Stimulated activated naive CD8-positive, alpha-beta T cell treated with anti-CD3 and anti-CD28 coated beads, Interleukin-15, amount 100 ng/mL, for 72 hours (primary cell): ENCODE data around the gene HPCAL4.

Source experiments
- ATAC-seq: fragments of 150-1000 bp; cut with Tn5 transposase; 2 replicates; pipeline ENCODE4 v1.10.0; 2021; ENCODE audit warnings: mild to moderate bottlenecking, moderate library complexity
- DNase-seq, 2 donors: peaks; one replicate each; pipeline ENCODE4 v3.0.0; 2021 to 2022
- H3K27ac Mint-ChIP-seq, 2 donors: one replicate each; pipeline ENCODE4 v1.8.0; 2022; ENCODE audit warnings: mild to moderate bottlenecking in 2 of 2, mixed read lengths in 2 of 2, moderate library complexity in 2 of 2
- H3K27me3 Mint-ChIP-seq: one replicate; pipeline ENCODE4 v1.8.0; 2022; ENCODE audit warnings: mixed read lengths
- H3K4me1 Mint-ChIP-seq: one replicate; pipeline ENCODE4 v1.8.0; 2022; ENCODE audit warnings: mild to moderate bottlenecking, mixed read lengths
- H3K4me3 Mint-ChIP-seq, 2 donors: one replicate each; pipeline ENCODE4 v1.8.0; 2022; ENCODE audit warnings: mild to moderate bottlenecking in 2 of 2, mixed read lengths in 2 of 2, moderate library complexity in 1 of 2
- H3K9me3 Mint-ChIP-seq, 2 donors: one replicate each; pipeline ENCODE4 v1.8.0; 2022; ENCODE audit warnings: mixed read lengths in 2 of 2

The HPCAL4 gene

GRCh38 chr1:39691383-39692151 lies at the start of gene HPCAL4:
HPCAL4 (minus strand) TSS chr1:39691433; CDS start chr1:39684603, 6,830 bp downstream.
- Mint-ChIP-seq H3K9me3 (no peaks in the 10 kb centered on the region), H3K4me1 (peaks cover 62% of the 10 kb centered on the region), H3K27me3 (peaks cover 40% of the 10 kb centered on the region), H3K4me3 (peak within 1 kb of the TSS; percentile 84 to 89), H3K27ac (peak within 1 kb of the TSS; percentile 75 to 80)
- peak; percentile 95 for ATAC-seq
- peak; percentile 86 to 89 for DNase-seq

DNA sequence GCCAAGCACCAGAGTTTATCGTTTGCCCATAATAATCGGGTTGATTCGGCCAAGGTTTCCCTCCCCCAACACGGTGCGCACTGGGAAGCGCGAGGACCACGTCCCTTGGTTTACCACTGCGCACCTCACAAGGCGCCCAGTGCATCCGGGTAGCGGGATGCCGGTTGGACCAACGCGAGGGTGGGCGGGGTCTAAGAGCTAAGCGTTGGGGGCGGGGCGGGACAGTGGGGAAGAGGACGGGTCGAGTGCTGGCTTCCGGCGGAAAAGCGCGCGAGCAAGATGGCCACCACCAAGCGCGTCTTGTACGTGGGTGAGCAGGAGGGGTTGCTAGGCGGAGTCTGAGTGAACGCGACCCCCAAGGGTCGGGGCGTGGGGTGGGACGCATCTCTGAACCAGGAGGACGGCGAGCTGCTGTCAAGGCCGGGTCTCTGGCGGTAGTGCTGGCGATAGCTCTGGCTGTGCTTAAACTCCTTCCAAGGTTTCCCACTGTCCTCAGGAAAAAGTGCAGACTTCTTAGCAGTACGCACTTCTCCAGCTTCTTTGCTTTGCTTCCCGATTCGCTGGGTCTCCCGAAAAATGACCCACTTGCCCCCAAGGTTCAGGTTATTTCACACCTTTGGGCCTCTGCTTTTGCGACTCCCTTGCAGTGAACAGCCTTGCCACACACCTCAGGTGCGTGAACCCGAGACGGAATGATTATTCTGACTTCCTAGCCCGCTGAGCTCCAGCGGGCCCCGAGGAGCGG lies 47.6 kb upstream of the HPCAL4 start, which contains the start of gene PPIE:
Gene PPIE, plus strand, starts transcription at position 261 of the 745 bp plus-strand sequence. Its CDS starts 19 bp downstream, at position 280.
- Mint-ChIP-seq H3K27ac (peak within 1 kb of the TSS; percentile 94 to 99), H3K27me3 (peaks cover 19% of the 10 kb centered on the region), H3K4me1 (peaks cover 60% of the 10 kb centered on the region), H3K4me3 (peak within 1 kb of the TSS; percentile 85 to 98), H3K9me3 (peaks cover 5 to 7% of the 10 kb centered on the region in 2 donors)
- DNase-seq (peak; percentile 84 to 92), ATAC-seq (peak; percentile 99)

DNA sequence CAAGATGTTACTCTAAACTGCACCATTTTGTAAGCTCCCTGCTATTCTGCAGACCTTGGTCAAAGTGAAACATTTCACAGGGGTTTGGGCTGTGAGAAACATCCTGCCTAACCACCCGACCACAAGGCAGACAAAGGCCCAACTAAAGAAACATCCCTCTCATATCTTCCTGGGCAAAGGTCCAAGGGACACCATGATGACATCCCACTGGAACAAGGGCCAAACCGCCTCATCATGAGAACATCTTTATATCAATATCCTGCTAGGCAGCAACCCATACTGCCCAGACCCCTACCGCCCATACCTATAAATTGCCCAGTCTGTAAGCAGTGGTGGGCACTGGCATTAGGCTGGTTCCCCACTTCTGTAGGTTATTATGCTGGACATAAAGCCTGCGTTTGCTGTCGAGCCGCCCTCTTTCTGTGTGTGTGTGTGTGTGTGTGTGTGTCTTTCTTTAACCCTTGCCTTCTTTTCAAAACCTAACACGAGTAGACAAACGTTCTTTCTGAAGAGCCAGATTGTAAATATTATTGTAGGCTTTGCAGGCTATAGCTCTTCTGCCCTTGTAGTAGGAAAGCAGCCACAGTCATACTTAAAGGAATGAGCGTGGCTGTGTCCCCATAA lies 46.4 kb upstream of the HPCAL4 start:
- peak overlapping the region in 1 of 2 donors; percentile 86 for H3K27ac Mint-ChIP-seq
- no peak for ATAC-seq

DNA sequence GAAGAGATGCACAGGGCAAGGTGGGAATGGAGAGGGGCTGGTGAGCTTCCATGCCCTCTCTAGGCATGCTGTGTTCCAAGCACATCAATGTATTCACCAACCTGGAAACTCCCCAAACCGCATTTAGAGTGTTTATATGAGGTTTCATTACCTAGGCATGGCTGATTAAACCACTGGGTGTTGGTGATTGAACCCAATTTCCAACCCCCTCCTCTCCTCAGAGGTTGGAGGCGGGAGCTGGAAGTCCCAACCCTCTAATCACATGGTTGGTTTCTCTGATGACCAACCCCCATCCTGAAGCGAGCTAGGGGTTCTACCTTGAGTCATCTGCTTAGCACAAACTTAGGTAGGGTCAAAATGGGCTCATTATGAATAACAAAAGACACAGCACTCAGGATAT lies 44.5 kb upstream of the HPCAL4 start:
- Mint-ChIP-seq H3K4me1 (peaks cover 52% of the 10 kb centered on the region), H3K9me3 (peaks cover 5 to 7% of the 10 kb centered on the region in 2 donors), H3K27me3 (peaks cover 31% of the 10 kb centered on the region), H3K4me3 (no peak overlapping the region), H3K27ac (no peak overlapping the region)
- peak in 1 of 2 donors; percentile 38 for DNase-seq
- ATAC-seq = peak; percentile 34

More for the DNA sequence above, 46.4 kb upstream of the HPCAL4 start:
- Mint-ChIP-seq H3K4me1 (peaks cover 60% of the 10 kb centered on the region), H3K9me3 (peaks cover 5 to 7% of the 10 kb centered on the region in 2 donors), H3K27me3 (peaks cover 29% of the 10 kb centered on the region), H3K4me3 (peak overlapping the region; percentile 34 to 56)
- DNase-seq = no peak

- no peak for DNase-seq
- Mint-ChIP-seq H3K27ac (no peak overlapping the region), H3K4me1 (peaks cover 39% of the 10 kb centered on the region), H3K9me3 (peaks cover 5 to 7% of the 10 kb centered on the region in 2 donors), H3K4me3 (no peak overlapping the region), H3K27me3 (peaks cover 57% of the 10 kb centered on the region)
- ATAC-seq = no peak
Measured at GRCh38 chr1:39733161-39733560, 41.9 kb upstream of the HPCAL4 start.

DNA sequence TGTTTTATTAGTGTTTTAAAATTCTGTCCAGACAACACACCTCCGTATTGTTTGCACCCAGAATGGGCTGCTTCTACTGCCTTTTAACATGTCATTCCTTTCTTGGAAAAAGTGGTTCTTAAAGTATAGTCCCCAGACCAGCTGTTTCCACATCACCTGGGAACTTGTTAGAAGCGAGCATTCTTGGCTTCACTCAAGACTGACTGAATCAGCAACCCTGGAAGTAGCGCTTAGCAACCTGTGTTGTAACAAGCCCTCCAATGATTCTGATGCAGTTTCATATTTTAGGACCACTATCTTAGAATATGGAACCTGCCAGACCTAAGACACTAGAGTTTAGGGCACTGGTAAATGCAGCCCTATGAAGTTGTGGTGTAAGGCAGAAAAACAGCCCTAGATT lies 41.5 kb upstream of the HPCAL4 start:
- Mint-ChIP-seq H3K27ac (no peak overlapping the region), H3K4me3 (no peak overlapping the region), H3K27me3 (peaks cover 61% of the 10 kb centered on the region), H3K4me1 (peaks cover 39% of the 10 kb centered on the region), H3K9me3 (peaks cover 5 to 7% of the 10 kb centered on the region in 2 donors)
- no peak for DNase-seq
- ATAC-seq = no peak

- Mint-ChIP-seq H3K27ac (no peak overlapping the region), H3K4me3 (no peak overlapping the region), H3K9me3 (no peaks in the 10 kb centered on the region), H3K4me1 (peaks cover 25% of the 10 kb centered on the region), H3K27me3 (peaks cover 81% of the 10 kb centered on the region)
- ATAC-seq = no peak
- DNase-seq = no peak
Measured at GRCh38 chr1:39729842-39730241, 38.6 kb upstream of the HPCAL4 start.

DNA sequence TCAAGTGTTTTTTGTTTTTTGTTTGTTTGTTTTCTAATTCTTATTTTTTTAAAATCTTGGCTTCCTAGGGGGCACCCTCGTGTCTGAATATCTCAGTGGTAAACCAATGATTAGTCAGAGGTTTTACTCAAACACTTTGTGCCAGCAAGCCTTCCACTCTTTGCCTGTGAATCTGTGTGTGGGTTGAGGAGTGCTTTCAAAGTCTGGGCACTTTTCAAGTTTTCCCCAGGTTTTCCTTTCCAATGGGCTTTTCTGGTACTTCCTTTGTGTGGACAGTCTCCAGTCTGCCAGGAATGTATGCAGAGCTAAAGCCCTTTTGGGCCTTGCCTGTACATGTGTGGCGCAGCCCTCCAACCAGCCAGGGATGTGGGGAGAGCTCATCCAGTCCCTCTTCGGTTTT lies 37.8 kb upstream of the HPCAL4 start:
- peaks cover 25% of the 10 kb centered on the region for H3K4me1 Mint-ChIP-seq
- H3K27ac Mint-ChIP-seq = no peak overlapping the region
- no peak for ATAC-seq
- peak overlapping the region in 1 of 2 donors; percentile 26 for H3K4me3 Mint-ChIP-seq
- DNase-seq = no peak
- peaks cover 81% of the 10 kb centered on the region for H3K27me3 Mint-ChIP-seq
- no peaks in the 10 kb centered on the region for H3K9me3 Mint-ChIP-seq

DNA sequence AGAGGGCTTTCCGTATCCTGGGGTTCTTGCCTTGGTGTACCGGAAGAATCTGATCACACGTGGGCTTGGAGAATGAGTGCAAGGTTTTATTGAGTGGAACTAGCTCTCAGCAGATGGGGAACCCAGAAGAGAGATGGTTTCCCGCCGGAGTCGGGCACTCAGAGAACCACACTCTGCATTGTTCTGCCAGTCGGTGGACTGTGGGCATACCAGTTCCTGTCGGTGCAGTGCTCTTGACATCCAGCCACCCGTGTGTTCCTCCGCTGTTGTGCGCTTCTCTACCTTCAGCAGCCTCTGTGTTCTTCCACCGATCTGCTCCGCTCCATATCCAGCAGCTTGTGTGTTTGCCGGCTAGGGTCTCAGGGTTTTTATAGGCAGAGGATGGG lies 36.7 kb upstream of the HPCAL4 start:
- no peak overlapping the region for H3K27ac Mint-ChIP-seq
- no peak for ATAC-seq
- H3K27me3 Mint-ChIP-seq = peaks cover 74% of the 10 kb centered on the region

GRCh38 chr1:39727221-39727931 lies 36.1 kb upstream of the HPCAL4 start:
- Mint-ChIP-seq H3K27me3 (peaks cover 73% of the 10 kb centered on the region), H3K4me3 (peak overlapping the region; percentile 17 to 35), H3K4me1 (peaks cover 25% of the 10 kb centered on the region), H3K9me3 (no peaks in the 10 kb centered on the region), H3K27ac (no peak overlapping the region)
- ATAC-seq (peak; percentile 39), DNase-seq (no peak)

More for the DNA sequence above, 36.7 kb upstream of the HPCAL4 start:
- H3K9me3 Mint-ChIP-seq = no peaks in the 10 kb centered on the region
- H3K4me3 Mint-ChIP-seq = peak overlapping the region; percentile 17 to 35
- H3K4me1 Mint-ChIP-seq = peaks cover 25% of the 10 kb centered on the region
- no peak for DNase-seq

DNA sequence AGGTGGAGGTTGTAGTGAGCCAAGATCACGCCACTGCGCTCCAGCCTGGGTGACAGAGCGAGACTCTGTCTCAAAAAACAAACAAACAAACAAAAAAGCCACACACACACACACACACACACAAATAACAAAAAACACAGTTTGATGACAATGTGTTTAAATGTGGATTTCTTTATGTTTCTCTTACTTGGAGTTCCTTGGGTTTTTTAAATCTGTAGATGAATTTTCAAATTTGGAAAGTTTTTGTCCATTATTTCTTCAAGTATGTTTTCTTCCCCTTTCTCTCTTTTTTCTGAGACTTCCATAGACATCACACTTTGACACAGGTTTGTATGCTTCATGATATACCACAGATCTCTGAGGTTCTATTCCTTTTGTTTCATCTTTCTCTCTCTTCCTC lies 35.4 kb upstream of the HPCAL4 start:
- H3K9me3 Mint-ChIP-seq = no peaks in the 10 kb centered on the region
- no peak overlapping the region for H3K27ac Mint-ChIP-seq
- H3K4me1 Mint-ChIP-seq = peaks cover 25% of the 10 kb centered on the region
- no peak overlapping the region for H3K4me3 Mint-ChIP-seq
- no peak for ATAC-seq
- peaks cover 81% of the 10 kb centered on the region for H3K27me3 Mint-ChIP-seq
- DNase-seq = no peak

DNA sequence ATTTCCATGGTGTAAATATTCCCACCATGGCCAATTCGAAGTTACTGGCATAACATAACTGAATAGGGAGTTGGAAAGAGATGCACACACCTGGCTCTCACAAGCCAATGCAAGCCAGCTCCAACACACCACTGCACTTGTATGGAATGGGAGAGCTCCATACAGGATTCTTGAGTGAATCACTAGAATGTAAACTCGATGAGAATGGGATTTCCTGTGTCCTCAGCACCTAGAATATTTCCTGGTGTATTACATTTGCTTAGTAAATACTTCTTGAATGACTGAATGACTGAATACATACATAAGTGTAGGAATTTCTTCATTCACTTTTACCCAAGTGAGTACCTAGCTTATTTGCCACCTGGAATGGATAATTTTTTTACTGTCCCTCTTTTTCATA lies 31.3 kb upstream of the HPCAL4 start:
- Mint-ChIP-seq H3K4me1 (peaks cover 5% of the 10 kb centered on the region), H3K27ac (no peak overlapping the region), H3K4me3 (no peak overlapping the region), H3K9me3 (no peaks in the 10 kb centered on the region), H3K27me3 (peaks cover 65% of the 10 kb centered on the region)
- no peak for DNase-seq
- no peak for ATAC-seq

DNA sequence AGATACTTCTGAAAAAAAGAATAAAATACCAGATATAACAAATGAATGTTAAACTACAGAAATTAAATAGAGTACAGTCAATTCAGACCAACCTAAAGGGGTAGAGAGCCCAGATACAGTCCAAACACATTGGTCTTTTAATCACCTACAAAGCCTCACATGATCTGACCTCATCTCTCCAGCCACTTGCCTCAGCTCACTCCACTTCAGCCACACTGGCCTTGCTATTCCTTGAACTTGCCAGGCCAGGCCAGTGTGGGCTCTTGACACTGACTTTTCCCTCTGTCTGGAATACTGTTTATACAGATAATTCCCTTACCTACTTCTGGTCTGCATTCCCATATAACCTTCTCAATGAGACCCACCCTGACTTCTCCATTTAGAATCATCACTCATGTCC lies 30.4 kb upstream of the HPCAL4 start:
- H3K27ac Mint-ChIP-seq = no peak overlapping the region
- H3K9me3 Mint-ChIP-seq = no peaks in the 10 kb centered on the region
- no peaks in the 10 kb centered on the region for H3K4me1 Mint-ChIP-seq
- peaks cover 65% of the 10 kb centered on the region for H3K27me3 Mint-ChIP-seq
- no peak for ATAC-seq
- DNase-seq = no peak
- no peak overlapping the region for H3K4me3 Mint-ChIP-seq

DNA sequence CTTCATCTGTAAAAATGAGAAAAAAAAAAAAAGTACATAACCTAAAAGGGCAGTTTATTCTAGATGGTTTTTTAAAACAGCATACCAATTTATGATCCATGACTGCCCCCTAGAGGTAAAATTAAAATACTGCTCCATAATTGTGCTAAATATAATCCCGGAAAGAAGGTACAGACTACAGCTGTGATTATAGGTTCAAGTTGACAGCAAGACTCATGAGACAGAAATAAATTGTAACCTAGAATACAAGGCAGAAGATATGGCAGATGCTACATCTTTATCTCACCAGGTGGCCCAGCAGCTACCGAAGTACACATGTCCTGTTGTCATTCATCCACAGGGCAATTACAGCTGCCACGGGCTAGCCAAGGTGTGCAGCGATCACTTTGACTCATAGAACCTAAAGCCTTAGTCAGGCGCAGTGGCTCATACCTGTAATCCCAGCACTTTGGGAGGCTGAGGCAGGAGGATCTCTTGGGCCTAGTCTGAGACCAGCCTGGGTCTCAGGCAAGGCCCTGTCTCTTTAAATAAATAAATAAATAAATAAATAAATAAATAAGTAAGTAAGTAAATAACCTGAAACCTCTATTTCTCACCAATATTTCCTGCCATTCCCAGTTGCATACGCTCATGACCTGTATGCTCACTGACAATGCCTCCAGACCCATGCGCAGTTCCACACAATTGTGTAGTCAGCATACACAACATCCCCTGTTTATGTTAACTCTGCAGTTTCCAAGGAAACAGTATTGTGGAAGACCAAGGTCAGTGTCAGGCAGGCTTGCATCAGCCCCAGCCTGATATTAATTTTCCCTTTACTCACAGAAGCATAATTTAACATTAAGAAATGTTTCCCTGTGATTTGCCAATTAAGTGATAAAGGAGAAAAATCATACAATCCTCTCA lies 29.1 kb upstream of the HPCAL4 start:
- Mint-ChIP-seq H3K27me3 (peaks cover 60% of the 10 kb centered on the region), H3K9me3 (no peaks in the 10 kb centered on the region), H3K4me1 (no peaks in the 10 kb centered on the region), H3K27ac (no peak overlapping the region), H3K4me3 (no peak overlapping the region)
- ATAC-seq (peak; percentile 71), DNase-seq (no peak)
